ENCODE data around the gene OTOS. TPM values are rescaled to one million over a fixed set of nuclear protein-coding genes. Genes with fewer than 3 reads are reported as not detected.

The OTOS gene
- total and polyA plus RNA-seq, 7 donors = not detected

DNA sequence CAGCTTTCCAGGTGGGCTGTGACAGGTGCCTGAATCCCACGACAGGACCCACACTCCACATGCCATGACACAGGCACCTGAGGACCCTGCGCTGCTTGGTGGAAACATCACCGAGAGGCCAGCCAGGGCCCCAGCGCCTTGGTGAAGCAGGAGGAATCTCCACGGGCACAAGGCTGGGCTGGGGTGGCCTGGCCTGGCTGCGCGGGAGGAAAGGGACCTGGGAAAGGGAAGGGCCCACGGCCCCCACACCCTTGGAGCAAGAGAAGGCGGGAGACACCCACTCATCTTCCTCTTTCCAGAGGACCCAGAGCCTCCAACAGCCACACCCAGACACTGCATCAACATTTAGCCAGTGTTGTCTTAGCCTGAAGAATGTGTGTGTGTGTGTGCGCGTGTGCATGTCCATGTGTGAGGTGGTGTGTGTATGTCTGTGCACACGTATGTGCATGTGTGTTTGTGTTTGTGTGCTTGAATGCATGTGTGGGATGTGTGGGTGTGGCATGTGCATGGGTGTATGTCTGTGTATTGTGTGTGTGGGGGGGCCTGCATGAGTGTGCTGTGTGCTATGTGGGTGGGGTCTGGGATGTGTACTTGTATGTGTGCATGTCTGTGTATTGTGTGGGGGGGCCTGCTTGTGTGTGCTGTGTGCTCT lies 6.3 kb upstream of the OTOS start:
- TF ChIP-seq, protein P1, sequence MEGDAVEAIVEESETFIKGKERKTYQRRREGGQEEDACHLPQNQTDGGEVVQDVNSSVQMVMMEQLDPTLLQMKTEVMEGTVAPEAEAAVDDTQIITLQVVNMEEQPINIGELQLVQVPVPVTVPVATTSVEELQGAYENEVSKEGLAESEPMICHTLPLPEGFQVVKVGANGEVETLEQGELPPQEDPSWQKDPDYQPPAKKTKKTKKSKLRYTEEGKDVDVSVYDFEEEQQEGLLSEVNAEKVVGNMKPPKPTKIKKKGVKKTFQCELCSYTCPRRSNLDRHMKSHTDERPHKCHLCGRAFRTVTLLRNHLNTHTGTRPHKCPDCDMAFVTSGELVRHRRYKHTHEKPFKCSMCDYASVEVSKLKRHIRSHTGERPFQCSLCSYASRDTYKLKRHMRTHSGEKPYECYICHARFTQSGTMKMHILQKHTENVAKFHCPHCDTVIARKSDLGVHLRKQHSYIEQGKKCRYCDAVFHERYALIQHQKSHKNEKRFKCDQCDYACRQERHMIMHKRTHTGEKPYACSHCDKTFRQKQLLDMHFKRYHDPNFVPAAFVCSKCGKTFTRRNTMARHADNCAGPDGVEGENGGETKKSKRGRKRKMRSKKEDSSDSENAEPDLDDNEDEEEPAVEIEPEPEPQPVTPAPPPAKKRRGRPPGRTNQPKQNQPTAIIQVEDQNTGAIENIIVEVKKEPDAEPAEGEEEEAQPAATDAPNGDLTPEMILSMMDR (IDR thresholded peaks at IDR 0.05) = no peak
- no peak for TF ChIP-seq POLR2AphosphoS5 (IDR thresholded peaks at IDR 0.05)
- no peak for TF ChIP-seq EP300 (IDR thresholded peaks at IDR 0.05)
- no peak for TF ChIP-seq POLR2A (IDR thresholded peaks at IDR 0.05)
- Histone ChIP-seq H3K9me3 (no peaks in the 10 kb centered on the region), H3K27me3 (peaks cover 0 to 54% (median 16%) of the 10 kb centered on the region in 3 donors), H3K36me3 (no peaks in the 10 kb centered on the region), H3K4me1 (peaks cover 0 to 7% (median 0%) of the 10 kb centered on the region in 4 donors), H3K27ac (no peak overlapping the region), H3K4me3 (no peak overlapping the region)
- intact Hi-C loops (cut with DNase I) = no loop called here
- DNase-seq = no peak
- WGBS, 2 donors = 65 to 80% methylated on average over 12 of the region's 12 CpGs

DNA sequence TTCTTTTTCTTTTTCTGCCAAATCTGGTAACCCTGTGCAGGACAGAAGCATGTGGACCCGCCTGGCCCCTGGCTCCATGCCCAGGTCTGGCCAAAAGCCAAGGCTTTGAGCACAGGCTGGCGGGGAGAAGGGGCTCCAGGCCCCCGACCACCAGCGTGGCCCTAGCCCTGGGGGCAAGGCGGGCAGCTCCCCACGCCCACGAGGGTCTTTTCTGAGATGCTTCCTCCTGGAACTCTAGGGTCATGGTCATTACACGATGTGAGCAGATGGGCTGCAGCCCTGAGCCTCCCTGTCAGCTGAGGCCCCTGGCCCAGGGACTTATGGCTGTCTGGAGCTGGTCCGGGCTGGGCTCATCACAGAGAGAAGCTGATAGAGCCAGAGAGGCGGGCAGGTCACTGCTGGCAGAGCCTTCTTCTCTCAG lies 5.7 kb upstream of the OTOS start:
- Histone ChIP-seq H3K4me3 (no peak overlapping the region), H3K36me3 (no peaks in the 10 kb centered on the region), H3K9me3 (no peaks in the 10 kb centered on the region), H3K27ac (no peak overlapping the region), H3K4me1 (peaks cover 0 to 7% (median 0%) of the 10 kb centered on the region in 4 donors), H3K27me3 (peaks cover 0 to 49% (median 16%) of the 10 kb centered on the region in 3 donors)
- WGBS, 2 donors = 36 to 56% methylated on average over 10 of the region's 10 CpGs
- TF ChIP-seq, protein P1 (IDR thresholded peaks at IDR 0.05) = no peak
- TF ChIP-seq EP300 (IDR thresholded peaks at IDR 0.05) = no peak
- TF ChIP-seq POLR2AphosphoS5 (IDR thresholded peaks at IDR 0.05) = no peak
- no peak for TF ChIP-seq POLR2A (IDR thresholded peaks at IDR 0.05)
- no peak for DNase-seq
- intact Hi-C loops (cut with DNase I) = no loop called here

DNA sequence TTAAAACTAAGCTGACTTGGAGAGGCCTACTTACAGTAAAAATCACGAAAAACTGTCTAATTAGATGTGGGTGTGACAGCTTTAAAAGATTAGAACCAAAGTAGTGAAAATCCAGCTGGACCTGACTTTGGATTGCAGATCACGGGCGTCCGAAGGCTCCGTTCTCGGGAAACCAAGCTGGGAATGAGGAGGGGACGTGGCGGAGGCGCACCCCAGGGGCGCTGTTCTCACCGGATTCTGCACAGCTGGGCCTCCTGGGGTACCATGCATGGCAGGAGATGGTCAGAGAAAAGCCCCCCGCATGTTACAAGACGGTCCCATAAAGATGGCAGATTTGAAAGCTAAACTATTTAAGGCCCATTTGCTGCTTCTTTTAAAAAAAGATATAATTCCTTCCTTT lies 5.0 kb upstream of the OTOS start:
- H3K27ac ChIP-seq = no peak overlapping the region
- H3K4me1 ChIP-seq = peaks cover 0 to 7% (median 0%) of the 10 kb centered on the region in 4 donors
- H3K27me3 ChIP-seq = peaks cover 0 to 42% (median 16%) of the 10 kb centered on the region in 3 donors
- H3K9me3 ChIP-seq = no peaks in the 10 kb centered on the region
- 72 to 76% methylated on average over 13 of the region's 13 CpGs for WGBS, 2 donors
- DNase-seq = no peak
- H3K36me3 ChIP-seq = no peaks in the 10 kb centered on the region
- H3K4me3 ChIP-seq = no peak overlapping the region
- no peak for TF ChIP-seq POLR2AphosphoS5 (IDR thresholded peaks at IDR 0.05)
- TF ChIP-seq POLR2A (IDR thresholded peaks at IDR 0.05) = no peak
- TF ChIP-seq, protein P1 (IDR thresholded peaks at IDR 0.05) = no peak
- TF ChIP-seq EP300 (IDR thresholded peaks at IDR 0.05) = no peak
- intact Hi-C loops (cut with DNase I) = no loop called here

DNA sequence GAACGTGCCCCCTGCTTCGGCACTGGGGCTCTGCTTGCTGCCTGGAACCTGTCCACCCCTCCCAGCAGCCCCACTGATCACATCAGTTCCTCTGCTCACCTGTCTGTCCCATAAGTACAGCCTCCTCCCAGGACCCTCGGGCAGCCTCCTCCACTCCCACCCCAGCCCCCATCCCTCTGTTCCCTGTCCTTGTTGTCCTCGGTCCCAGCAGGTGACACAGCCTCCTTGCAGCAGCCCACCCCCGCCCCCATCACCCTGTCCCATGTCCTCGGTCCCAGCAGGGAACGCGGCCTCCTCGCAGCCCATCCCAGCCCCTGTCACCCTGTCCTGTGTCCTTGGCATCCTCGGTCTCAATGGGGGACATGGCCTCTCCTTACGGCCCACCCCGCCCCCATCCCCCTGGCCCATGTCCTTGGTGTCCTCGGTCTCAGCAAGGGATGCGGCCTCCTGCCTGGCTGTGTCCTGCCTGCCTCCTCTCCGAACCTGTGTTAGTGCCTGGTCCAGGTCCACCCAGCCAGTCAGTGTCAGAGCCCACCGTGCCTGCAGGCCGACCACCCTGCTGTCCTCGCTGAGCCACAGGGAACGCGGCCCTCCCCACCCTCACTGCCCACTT lies 4.3 kb upstream of the OTOS start:
- H3K27ac ChIP-seq = no peak overlapping the region
- TF ChIP-seq POLR2A (IDR thresholded peaks at IDR 0.05) = no peak
- TF ChIP-seq EP300 (IDR thresholded peaks at IDR 0.05) = no peak
- no peak for TF ChIP-seq POLR2AphosphoS5 (IDR thresholded peaks at IDR 0.05)
- TF ChIP-seq, protein P1 (IDR thresholded peaks at IDR 0.05) = no peak
- no peak for DNase-seq
- peaks cover 0 to 35% (median 16%) of the 10 kb centered on the region in 3 donors for H3K27me3 ChIP-seq
- no peaks in the 10 kb centered on the region for H3K36me3 ChIP-seq
- H3K4me1 ChIP-seq = peaks cover 0 to 7% (median 0%) of the 10 kb centered on the region in 4 donors
- intact Hi-C loops (cut with DNase I) = no loop called here
- H3K4me3 ChIP-seq = no peak overlapping the region
- no peaks in the 10 kb centered on the region for H3K9me3 ChIP-seq
- 78 to 82% methylated on average over 20 of the region's 20 CpGs for WGBS, 2 donors
